ENCODE data around the gene RASGRP2. TPM values are rescaled to one million over a fixed set of nuclear protein-coding genes. Genes with fewer than 3 reads are reported as not detected.

Gene RASGRP2
- total RNA-seq (2014; rRNA removed; shearing (Covaris generic); ENCODE audit: low replicate concordance): 4.0 and 5.3 TPM in 2 replicates

GRCh38 chr11:64743591-64744543 lies at the start of gene RASGRP2:
RASGRP2 (minus strand) TSS chr11:64744142; CDS start chr11:64742866, 1,276 bp downstream.
- no peaks in the 10 kb centered on the region for H3K79me2 ChIP-seq (ENCODE audit: low read length)
- H4K20me1 ChIP-seq (ENCODE audit: insufficient read depth, low read depth, low read length): no peaks in the 10 kb centered on the region
- peaks cover 38% of the 10 kb centered on the region for H3K4me1 ChIP-seq (ENCODE audit: low read length)

DNA sequence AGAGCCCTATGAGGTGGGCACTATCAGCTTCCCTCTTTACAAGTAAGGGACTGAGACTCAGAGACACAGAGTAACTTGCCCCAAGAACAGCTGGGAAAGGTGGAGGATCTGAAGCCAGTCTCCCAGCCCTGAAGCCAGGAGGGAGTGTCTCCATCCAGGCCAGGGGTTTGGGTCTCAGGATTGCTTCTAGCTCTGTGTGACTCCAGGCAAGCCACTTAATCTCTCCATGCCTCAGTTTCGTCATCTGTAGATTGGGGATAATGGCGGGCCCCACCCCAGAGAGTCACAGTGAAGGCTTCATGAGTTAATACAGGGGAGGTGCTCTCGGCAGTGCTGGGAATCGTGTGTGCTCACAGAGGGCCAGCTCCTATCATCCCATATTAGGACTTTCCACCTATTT lies 48.5 kb upstream of the RASGRP2 start:
- no peak overlapping the region for H2AFZ ChIP-seq (ENCODE audit: low read length)
- no peaks in the 10 kb centered on the region for H4K20me1 ChIP-seq (ENCODE audit: insufficient read depth, low read depth, low read length)
- no peak for DNase-seq
- no peak overlapping the region for H3K4me2 ChIP-seq (ENCODE audit: low read depth, low read length, poor library complexity, severe bottlenecking)
- peaks cover 6% of the 10 kb centered on the region; the same call in 1 of the 2 replicates for H3K4me1 ChIP-seq (ENCODE audit: low read length)
- no peaks in the 10 kb centered on the region for H3K27me3 ChIP-seq (ENCODE audit: low read length)
- H3K4me3 ChIP-seq (ENCODE audit: low read length): no peak overlapping the region
- no peaks in the 10 kb centered on the region for H3K79me2 ChIP-seq (ENCODE audit: low read length)
- H3K9me3 ChIP-seq (ENCODE audit: low read length): no peaks in the 10 kb centered on the region
- H3K36me3 ChIP-seq (ENCODE audit: insufficient read depth, low read length): 0 out of 2 replicates have a peak, but pooled peaks cover 7% of the 10 kb centered on the region
- no peaks in the 10 kb centered on the region for H3K9me2 ChIP-seq (replicated peaks; ENCODE audit: insufficient read depth, low read length)
- no peak overlapping the region for H3K27ac ChIP-seq (ENCODE audit: low read length)
- H3K9ac ChIP-seq (ENCODE audit: low read length): no peak overlapping the region

More at GRCh38 chr11:64743591-64744543, at the start of gene RASGRP2:
- Histone ChIP-seq H2AFZ (ENCODE audit: low read length) (no peak within 1 kb of the TSS), H3K9me2 (replicated peaks; ENCODE audit: insufficient read depth, low read length) (no peaks in the 10 kb centered on the region), H3K9me3 (ENCODE audit: low read length) (no peaks in the 10 kb centered on the region), H3K4me3 (ENCODE audit: low read length) (peak within 1 kb of the TSS; percentile 63), H3K4me2 (ENCODE audit: low read depth, low read length, poor library complexity, severe bottlenecking) (peak within 1 kb of the TSS; percentile 81), H3K36me3 (ENCODE audit: insufficient read depth, low read length) (no peaks in the 10 kb centered on the region), H3K27ac (ENCODE audit: low read length) (no peak within 1 kb of the TSS), H3K27me3 (ENCODE audit: low read length) (no peaks in the 10 kb centered on the region; the same call in 1 of the 2 replicates), H3K9ac (ENCODE audit: low read length) (peak within 1 kb of the TSS; percentile 69)
- peak; percentile 89 for DNase-seq

GRCh38 chr11:64791781-64792291 lies 47.9 kb upstream of the RASGRP2 start:
- Histone ChIP-seq H3K4me1 (ENCODE audit: low read length) (peaks cover 6% of the 10 kb centered on the region; the same call in 1 of the 2 replicates), H3K9ac (ENCODE audit: low read length) (no peak overlapping the region), H3K79me2 (ENCODE audit: low read length) (no peaks in the 10 kb centered on the region), H3K4me2 (ENCODE audit: low read depth, low read length, poor library complexity, severe bottlenecking) (no peak overlapping the region), H2AFZ (ENCODE audit: low read length) (no peak overlapping the region), H3K36me3 (ENCODE audit: insufficient read depth, low read length) (0 out of 2 replicates have a peak, but pooled peaks cover 4% of the 10 kb centered on the region), H4K20me1 (ENCODE audit: insufficient read depth, low read depth, low read length) (no peaks in the 10 kb centered on the region), H3K27ac (ENCODE audit: low read length) (no peak overlapping the region), H3K27me3 (ENCODE audit: low read length) (no peaks in the 10 kb centered on the region), H3K9me2 (replicated peaks; ENCODE audit: insufficient read depth, low read length) (no peaks in the 10 kb centered on the region), H3K9me3 (ENCODE audit: low read length) (no peaks in the 10 kb centered on the region), H3K4me3 (ENCODE audit: low read length) (no peak overlapping the region)
- DNase-seq: no peak

DNA sequence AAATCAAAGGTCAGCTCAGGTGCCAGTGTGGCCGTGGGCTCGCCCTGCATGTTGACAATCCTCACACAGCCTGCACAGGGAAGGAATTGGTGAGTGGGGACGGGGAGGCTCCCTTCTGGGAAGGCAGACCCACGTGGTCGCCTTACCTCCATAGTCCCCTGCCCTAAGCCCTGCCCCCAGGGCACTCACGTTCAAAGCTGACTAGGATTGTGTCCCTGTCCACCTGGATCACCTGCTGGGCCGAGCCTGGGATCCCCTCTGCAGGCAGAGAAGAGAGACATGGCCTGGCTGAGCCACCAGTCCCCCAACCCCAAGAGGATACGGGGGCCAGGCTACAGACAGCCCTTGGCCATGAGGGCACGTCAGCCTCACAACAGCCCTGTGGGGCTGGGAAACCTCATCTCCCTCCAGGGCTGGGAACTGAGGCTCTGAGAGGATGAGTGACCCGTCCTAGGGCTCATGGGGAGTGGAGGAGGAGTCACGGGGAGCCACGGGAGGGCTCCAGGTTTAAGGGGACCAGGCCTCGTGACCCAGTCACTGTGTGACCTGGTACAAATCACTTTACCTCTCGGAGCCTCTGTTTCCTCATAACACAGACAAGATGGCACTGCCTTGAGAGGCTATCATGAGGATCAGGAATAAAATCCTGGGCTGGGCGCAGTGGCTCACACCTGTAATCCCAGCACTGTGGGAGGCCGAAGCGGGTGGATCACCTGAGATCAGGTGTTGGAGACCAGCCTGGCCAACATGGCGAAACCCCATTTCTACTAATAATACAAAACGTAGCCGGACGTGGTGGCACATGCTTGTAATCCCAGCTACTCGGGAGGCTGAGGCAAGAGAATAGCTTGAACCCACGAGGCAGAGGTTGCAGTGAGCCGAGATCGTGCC lies 46.5 kb upstream of the RASGRP2 start:
- Histone ChIP-seq H3K79me2 (ENCODE audit: low read length) (no peaks in the 10 kb centered on the region), H3K4me1 (ENCODE audit: low read length) (peaks cover 6% of the 10 kb centered on the region; the same call in 1 of the 2 replicates), H3K9me3 (ENCODE audit: low read length) (no peaks in the 10 kb centered on the region), H3K36me3 (ENCODE audit: insufficient read depth, low read length) (no peaks in the 10 kb centered on the region), H3K9me2 (replicated peaks; ENCODE audit: insufficient read depth, low read length) (no peaks in the 10 kb centered on the region), H3K9ac (ENCODE audit: low read length) (no peak overlapping the region), H3K27ac (ENCODE audit: low read length) (no peak overlapping the region), H2AFZ (ENCODE audit: low read length) (no peak overlapping the region), H3K4me3 (ENCODE audit: low read length) (no peak overlapping the region), H3K4me2 (ENCODE audit: low read depth, low read length, poor library complexity, severe bottlenecking) (no peak overlapping the region), H3K27me3 (ENCODE audit: low read length) (no peaks in the 10 kb centered on the region), H4K20me1 (ENCODE audit: insufficient read depth, low read depth, low read length) (no peaks in the 10 kb centered on the region)
- no peak for DNase-seq

GRCh38 chr11:64789331-64790204 lies 45.6 kb upstream of the RASGRP2 start:
- no peaks in the 10 kb centered on the region for H3K79me2 ChIP-seq (ENCODE audit: low read length)
- no peaks in the 10 kb centered on the region for H4K20me1 ChIP-seq (ENCODE audit: insufficient read depth, low read depth, low read length)
- H3K9ac ChIP-seq (ENCODE audit: low read length): no peak overlapping the region
- H3K9me3 ChIP-seq (ENCODE audit: low read length): no peaks in the 10 kb centered on the region
- no peak for DNase-seq
- no peak overlapping the region for H2AFZ ChIP-seq (ENCODE audit: low read length)
- no peak overlapping the region for H3K4me2 ChIP-seq (ENCODE audit: low read depth, low read length, poor library complexity, severe bottlenecking)
- H3K4me3 ChIP-seq (ENCODE audit: low read length): no peak overlapping the region
- no peaks in the 10 kb centered on the region for H3K36me3 ChIP-seq (ENCODE audit: insufficient read depth, low read length)
- H3K9me2 ChIP-seq (replicated peaks; ENCODE audit: insufficient read depth, low read length): no peaks in the 10 kb centered on the region
- peaks cover 6% of the 10 kb centered on the region; the same call in 1 of the 2 replicates for H3K4me1 ChIP-seq (ENCODE audit: low read length)
- no peak overlapping the region for H3K27ac ChIP-seq (ENCODE audit: low read length)
- no peaks in the 10 kb centered on the region for H3K27me3 ChIP-seq (ENCODE audit: low read length)

DNA sequence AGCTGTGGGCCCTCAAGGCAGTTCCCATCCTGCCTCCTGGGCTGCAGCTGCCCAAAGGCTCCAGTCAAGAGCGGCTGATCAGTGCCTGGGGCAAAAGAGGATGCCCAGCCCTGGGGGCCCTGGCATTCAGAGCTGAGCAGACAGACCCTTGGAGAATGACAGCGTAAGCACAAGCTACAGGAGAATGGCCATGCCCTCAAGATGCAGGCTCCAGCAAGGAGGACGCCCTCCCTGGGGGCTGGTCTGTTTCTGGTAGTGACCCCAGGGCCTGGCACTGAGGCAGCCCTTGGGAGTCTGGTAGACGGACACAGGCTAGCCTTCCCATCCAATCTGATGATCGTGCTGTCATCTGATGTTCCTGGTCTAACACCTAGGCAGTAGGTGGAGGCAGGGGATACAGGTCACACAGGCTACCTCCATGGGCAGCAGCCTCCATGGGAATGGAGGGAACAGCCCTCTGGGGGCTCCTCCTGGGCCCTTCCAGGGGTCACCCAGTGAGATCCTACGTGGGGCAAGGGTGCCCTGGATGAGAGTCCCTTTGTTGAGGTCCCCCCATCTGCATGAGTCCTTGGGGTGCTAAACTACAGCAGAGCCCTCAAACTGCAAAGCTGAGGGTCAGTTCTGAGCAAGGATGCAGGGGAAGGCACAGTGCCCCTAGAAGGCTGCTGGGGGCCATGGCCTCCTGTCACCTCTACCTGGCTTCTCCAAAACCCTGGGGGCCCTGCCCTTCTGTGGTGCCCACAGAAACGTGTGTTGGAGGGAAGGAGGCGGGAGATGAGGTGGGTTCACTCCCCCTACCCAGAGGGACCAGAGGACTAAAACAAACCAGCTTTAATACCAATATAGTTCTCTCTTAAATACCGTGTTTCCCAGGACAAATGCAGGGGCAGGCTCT lies 44.6 kb upstream of the RASGRP2 start:
- no peak for DNase-seq
- H4K20me1 ChIP-seq (ENCODE audit: insufficient read depth, low read depth, low read length): no peaks in the 10 kb centered on the region
- H3K27ac ChIP-seq (ENCODE audit: low read length): no peak overlapping the region
- H3K4me3 ChIP-seq (ENCODE audit: low read length): no peak overlapping the region
- H3K9me3 ChIP-seq (ENCODE audit: low read length): no peaks in the 10 kb centered on the region
- H3K27me3 ChIP-seq (ENCODE audit: low read length): no peaks in the 10 kb centered on the region
- H3K9me2 ChIP-seq (replicated peaks; ENCODE audit: insufficient read depth, low read length): no peaks in the 10 kb centered on the region
- H3K9ac ChIP-seq (ENCODE audit: low read length): no peak overlapping the region
- H3K79me2 ChIP-seq (ENCODE audit: low read length): no peaks in the 10 kb centered on the region
- H2AFZ ChIP-seq (ENCODE audit: low read length): no peak overlapping the region
- H3K36me3 ChIP-seq (ENCODE audit: insufficient read depth, low read length): no peaks in the 10 kb centered on the region
- no peak overlapping the region for H3K4me2 ChIP-seq (ENCODE audit: low read depth, low read length, poor library complexity, severe bottlenecking)
- peaks cover 6% of the 10 kb centered on the region; the same call in 1 of the 2 replicates for H3K4me1 ChIP-seq (ENCODE audit: low read length)
